MM.1S (cell line): ENCODE measurements around the gene CR1L.
"Not testable (repeated sequence)": the region's sequence is repeated elsewhere in the genome, so short reads cannot be mapped to it uniquely, and the experiment has no call there.

ENCODE experiments used
- DNase-seq: peaks from one replicate; pipeline ENCODE4 v3.0.0-alpha.2; 2015
- H2AFZ ChIP-seq: fragments of 300-600 bp; sonication (generic); 2 replicates; pipeline ENCODE4 v1.6.0; 2016; ENCODE audit warnings: antibody characterized with exemption, low read length
- H3F3A ChIP-seq: fragments of 300-600 bp; sonication (generic); 2 replicates; pipeline ENCODE4 v1.6.1; 2016; ENCODE audit warnings: mild to moderate bottlenecking, antibody characterized with exemption, low read length, moderate library complexity, mixed read lengths; ENCODE audit not compliant: insufficient read depth
- H3K27ac ChIP-seq: fragments of 300-600 bp; sonication (generic); 2 replicates; pipeline ENCODE4 v1.5.1; 2016; ENCODE audit warnings: mild to moderate bottlenecking, low read length
- H3K27me3 ChIP-seq: fragments of 300-600 bp; sonication (generic); replicated peaks from 2 replicates; pipeline ENCODE4 v1.6.0; 2016; ENCODE audit warnings: low read length; ENCODE audit not compliant: insufficient read depth
- H3K36me3 ChIP-seq: fragments of 300-600 bp; sonication (generic); replicated peaks from 2 replicates; pipeline ENCODE4 v1.6.1; 2016; ENCODE audit warnings: mild to moderate bottlenecking, low read length, mixed read lengths; ENCODE audit not compliant: insufficient read depth
- H3K4me1 ChIP-seq: fragments of 300-600 bp; sonication (generic); 2 replicates; pipeline ENCODE4 v1.6.1; 2016; ENCODE audit warnings: low read length, mixed read lengths
- H3K4me2 ChIP-seq: fragments of 300-600 bp; sonication (generic); 2 replicates; pipeline ENCODE4 v1.6.0; 2016; ENCODE audit warnings: low read depth, low read length
- H3K4me3 ChIP-seq: fragments of 300-600 bp; sonication (generic); 2 replicates; pipeline ENCODE4 v1.5.1; 2016; ENCODE audit warnings: low read length, mixed read lengths
- H3K79me2 ChIP-seq: fragments of 300-600 bp; sonication (generic); 2 replicates; pipeline ENCODE4 v1.6.1; 2016; ENCODE audit warnings: mixed run types, low read length, mixed read lengths
- H3K9ac ChIP-seq: fragments of 300-600 bp; sonication (generic); 2 replicates; pipeline ENCODE4 v1.6.1; 2016; ENCODE audit warnings: low read length, mixed read lengths
- H3K9me2 ChIP-seq: fragments of 300-600 bp; sonication (generic); replicated peaks from 2 replicates; pipeline ENCODE4 v1.6.1; 2016; ENCODE audit warnings: mild to moderate bottlenecking, low read length, mixed read lengths; ENCODE audit not compliant: insufficient read depth
- H3K9me3 ChIP-seq: fragments of 300-600 bp; sonication (generic); replicated peaks from 2 replicates; pipeline ENCODE4 v1.6.1; 2016; ENCODE audit warnings: mild to moderate bottlenecking, low read length, mixed read lengths; ENCODE audit not compliant: insufficient read depth
- H4K20me1 ChIP-seq: fragments of 300-600 bp; sonication (generic); 2 replicates; pipeline ENCODE4 v1.6.1; 2016; ENCODE audit warnings: mild to moderate bottlenecking, low read length, moderate library complexity, mixed read lengths; ENCODE audit not compliant: insufficient read depth
- EZH2 ChIP-seq: fragments of 300-600 bp; sonication (generic); optimal IDR thresholded peaks from 2 replicates; pipeline ENCODE3; 2017; ENCODE audit warnings: low read depth, mild to moderate bottlenecking, antibody characterized with exemption, low read length, mixed read lengths
- EZH2phosphoT487 ChIP-seq: fragments of 300-600 bp; sonication (generic); IDR thresholded peaks from 2 replicates; pipeline ENCODE4 v1.6.1; 2018; ENCODE audit warnings: antibody characterized with exemption, low read length
- TF ChIP-seq, protein P1 (sequence below): fragments of 300-600 bp; sonication (generic); IDR thresholded peaks from 2 replicates; pipeline ENCODE4 v1.5.1; 2016; ENCODE audit warnings: antibody characterized with exemption, low read length, mixed read lengths

The CR1L gene

DNA sequence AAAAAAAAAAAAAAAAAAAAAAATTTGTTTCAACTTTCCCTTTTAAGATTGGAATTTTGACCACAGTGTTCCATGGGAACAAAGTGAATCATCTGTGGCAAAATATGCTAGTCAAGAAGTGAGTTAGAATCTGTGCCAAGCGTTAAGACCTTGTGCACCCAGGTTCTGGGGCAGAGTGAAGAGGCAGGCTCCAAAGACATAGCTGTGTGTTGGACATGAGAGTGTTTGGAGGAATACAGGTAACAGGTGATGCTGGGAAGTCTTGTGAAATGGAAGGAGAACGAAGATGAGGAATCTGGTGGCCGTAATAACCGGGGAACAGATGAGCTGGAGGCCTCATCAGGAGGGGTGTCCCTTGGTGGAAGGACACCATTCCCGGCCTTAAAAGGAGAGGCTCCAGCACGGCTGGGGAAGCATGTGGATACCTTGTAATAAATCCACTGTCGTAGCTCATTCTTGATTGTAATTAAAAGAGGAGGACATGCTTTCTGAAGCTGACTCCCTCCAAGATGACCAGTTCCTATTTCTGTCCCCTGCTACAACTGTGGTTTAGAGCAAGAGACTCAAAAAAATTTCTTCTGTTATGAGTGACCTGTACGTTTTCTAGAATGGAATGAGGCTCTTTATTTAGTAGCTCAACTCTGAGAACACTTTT is 92.7 kb downstream of the CR1L start:
- H3K27me3 ChIP-seq, H3K4me2 ChIP-seq, H3K36me3 ChIP-seq, H2AFZ ChIP-seq, H4K20me1 ChIP-seq, H3F3A ChIP-seq, DNase-seq, H3K9me2 ChIP-seq, H3K9ac ChIP-seq, H3K4me1 ChIP-seq, H3K4me3 ChIP-seq, H3K27ac ChIP-seq, H3K79me2 ChIP-seq, H3K9me3 ChIP-seq: not testable (repeated sequence)

DNA sequence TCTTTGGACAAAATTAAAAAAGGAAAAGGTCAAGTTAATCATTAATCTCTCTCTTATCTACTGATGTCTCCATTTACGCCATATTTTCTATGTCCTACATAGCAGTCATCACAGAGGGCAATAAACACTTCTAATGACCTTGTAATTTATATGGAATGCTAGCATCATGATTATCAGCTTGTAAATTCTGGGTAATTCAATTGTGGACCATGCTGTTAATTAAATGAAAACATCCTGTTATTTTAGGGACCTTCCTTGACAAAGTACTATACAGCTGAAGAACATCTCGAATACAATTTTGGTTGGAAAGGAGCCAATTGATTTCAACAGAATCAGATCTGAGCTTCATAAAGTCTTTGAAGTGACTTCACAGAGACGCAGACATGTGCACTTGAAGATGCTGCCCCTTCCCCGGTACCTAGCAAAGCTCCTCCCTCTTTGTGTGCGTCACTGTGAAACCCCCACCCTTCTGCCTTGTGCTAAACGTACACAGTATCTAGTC is 93.3 kb downstream of the CR1L start:
- not testable (repeated sequence) for H3K4me3 ChIP-seq, H4K20me1 ChIP-seq, H2AFZ ChIP-seq, H3K9ac ChIP-seq, DNase-seq, H3K27ac ChIP-seq, H3K9me2 ChIP-seq, H3K36me3 ChIP-seq, H3K79me2 ChIP-seq, H3K4me2 ChIP-seq, H3K9me3 ChIP-seq, H3K27me3 ChIP-seq, H3F3A ChIP-seq, H3K4me1 ChIP-seq

- no peaks in the 10 kb centered on the region for H3K36me3 ChIP-seq
- H3K4me2 ChIP-seq = no peak overlapping the region
- H3K9ac ChIP-seq = no peak overlapping the region
- no peaks in the 10 kb centered on the region for H3F3A ChIP-seq
- no peaks in the 10 kb centered on the region for H3K4me1 ChIP-seq
- no peaks in the 10 kb centered on the region for H4K20me1 ChIP-seq
- H3K27ac ChIP-seq = no peak overlapping the region
- no peaks in the 10 kb centered on the region for H3K27me3 ChIP-seq
- H2AFZ ChIP-seq = no peak overlapping the region
- H3K79me2 ChIP-seq = no peaks in the 10 kb centered on the region
- TF ChIP-seq EZH2 (no peak), EZH2phosphoT487 (no peak)
- TF ChIP-seq, protein P1, sequence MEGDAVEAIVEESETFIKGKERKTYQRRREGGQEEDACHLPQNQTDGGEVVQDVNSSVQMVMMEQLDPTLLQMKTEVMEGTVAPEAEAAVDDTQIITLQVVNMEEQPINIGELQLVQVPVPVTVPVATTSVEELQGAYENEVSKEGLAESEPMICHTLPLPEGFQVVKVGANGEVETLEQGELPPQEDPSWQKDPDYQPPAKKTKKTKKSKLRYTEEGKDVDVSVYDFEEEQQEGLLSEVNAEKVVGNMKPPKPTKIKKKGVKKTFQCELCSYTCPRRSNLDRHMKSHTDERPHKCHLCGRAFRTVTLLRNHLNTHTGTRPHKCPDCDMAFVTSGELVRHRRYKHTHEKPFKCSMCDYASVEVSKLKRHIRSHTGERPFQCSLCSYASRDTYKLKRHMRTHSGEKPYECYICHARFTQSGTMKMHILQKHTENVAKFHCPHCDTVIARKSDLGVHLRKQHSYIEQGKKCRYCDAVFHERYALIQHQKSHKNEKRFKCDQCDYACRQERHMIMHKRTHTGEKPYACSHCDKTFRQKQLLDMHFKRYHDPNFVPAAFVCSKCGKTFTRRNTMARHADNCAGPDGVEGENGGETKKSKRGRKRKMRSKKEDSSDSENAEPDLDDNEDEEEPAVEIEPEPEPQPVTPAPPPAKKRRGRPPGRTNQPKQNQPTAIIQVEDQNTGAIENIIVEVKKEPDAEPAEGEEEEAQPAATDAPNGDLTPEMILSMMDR = no peak
- DNase-seq = no peak
- no peaks in the 10 kb centered on the region for H3K9me2 ChIP-seq
- H3K9me3 ChIP-seq = no peaks in the 10 kb centered on the region
- no peak overlapping the region for H3K4me3 ChIP-seq
These were observed 95.3 kb downstream of the CR1L start for GRCh38 chr1:207740207-207740606.

- Histone ChIP-seq H3K9me2 (no peaks in the 10 kb centered on the region), H3K79me2 (no peaks in the 10 kb centered on the region), H3K4me1 (peaks cover 20% of the 10 kb centered on the region), H4K20me1 (no peaks in the 10 kb centered on the region), H3K27ac (no peak overlapping the region), H3K9me3 (no peaks in the 10 kb centered on the region), H2AFZ (no peak overlapping the region), H3K4me2 (no peak overlapping the region), H3K36me3 (no peaks in the 10 kb centered on the region), H3K4me3 (no peak overlapping the region), H3K9ac (no peak overlapping the region), H3F3A (peaks cover 2% of the 10 kb centered on the region; the same call in 1 of the 2 replicates), H3K27me3 (no peaks in the 10 kb centered on the region)
- TF ChIP-seq EZH2 = no peak
- TF ChIP-seq EZH2phosphoT487 = no peak
- TF ChIP-seq, protein P1 = no peak
- no peak for DNase-seq
These were observed 98.1 kb downstream of the CR1L start for GRCh38 chr1:207742850-207743555.
